Activated CD8-positive, alpha-beta T cell treated with anti-CD3 and anti-CD28 coated beads, Interleukin-2, amount 10 ng/mL, durations not matched to agents 7 days and 5 days (primary cell): Measurements from ENCODE around the gene QPRT. TPM values are rescaled to one million over a fixed set of nuclear protein-coding genes. Genes with fewer than 3 reads are reported as not detected.
A peak's percentile ranks its signal among the peaks of the same experiment; 100 is the strongest.
"Not testable (repeated sequence)": the region's sequence is repeated elsewhere in the genome, so short reads cannot be mapped to it uniquely, and the experiment has no call there.

ENCODE experiments used
- ATAC-seq: fragments of 150-1000 bp; cut with Tn5 transposase; one replicate; pipeline ENCODE4 v1.10.0; 2021; ENCODE audit warnings: moderate library complexity
- CTCF ChIA-PET: fragments of 350-600 bp; sonication (Branson Sonifier 250); formaldehyde crosslinking; loops from one replicate; lab custom pipeline; 2021; ENCODE audit warnings: antibody characterized with exemption; lab: Charles Lee
- POLR2A ChIA-PET: fragments of 350-600 bp; sonication (Branson Sonifier 250); formaldehyde crosslinking; loops from one replicate; lab custom pipeline; 2021; ENCODE audit warnings: antibody characterized with exemption; lab: Charles Lee
- DNase-seq: peaks from one replicate; pipeline ENCODE4 v3.0.0-alpha.2; 2020
- H3K27ac Mint-ChIP-seq: one replicate; pipeline ENCODE4 v1.8.0; 2021; ENCODE audit warnings: mild to moderate bottlenecking, mixed read lengths
- H3K27me3 Mint-ChIP-seq: one replicate; pipeline ENCODE4 v1.8.0; 2021; ENCODE audit warnings: low read depth, mixed read lengths
- H3K36me3 Mint-ChIP-seq: one replicate; pipeline ENCODE4 v1.8.0; 2021; ENCODE audit warnings: low read depth, mixed read lengths
- H3K4me1 Mint-ChIP-seq: one replicate; pipeline ENCODE4 v1.8.0; 2021; ENCODE audit warnings: low read depth, mixed read lengths
- H3K4me3 Mint-ChIP-seq: one replicate; pipeline ENCODE4 v1.8.0; 2021; ENCODE audit warnings: mild to moderate bottlenecking, mixed read lengths
- H3K9me3 Mint-ChIP-seq: one replicate; pipeline ENCODE4 v1.8.0; 2022; ENCODE audit warnings: mixed read lengths; ENCODE audit not compliant: insufficient read depth
- total RNA-seq, 2 experiments: library from RNA; stranded (reverse); gene quantifications; one replicate each; pipeline ENCODE4 v1.2.3, GENCODE V29; 2021

QPRT gene
- total RNA-seq, 2 experiments from 2014 or later, result 8.6 to 10.2 TPM

GRCh38 chr16:29676989-29677785, 1.8 kb upstream of the QPRT start:
- H3K9me3 Mint-ChIP-seq, result no peaks in the 10 kb centered on the region
- DNase-seq (no peak), ATAC-seq (no peak)
- no peaks in the 10 kb centered on the region for H3K27me3 Mint-ChIP-seq
- H3K27ac Mint-ChIP-seq, result no peak overlapping the region
- POLR2A ChIA-PET, result interaction anchor here (0.6 to 2.5 kb wide), 3 partner anchors 10 to 127 kb away, joined by 3 to 8 read pairs (median 5); no protein-coding TSS in a partner anchor
- H3K36me3 Mint-ChIP-seq, result peaks cover 16% of the 10 kb centered on the region
- H3K4me1 Mint-ChIP-seq, result peaks cover 37% of the 10 kb centered on the region
- CTCF ChIA-PET, result interaction anchor here (0.6 to 3.2 kb wide), 3 partner anchors 14 to 379 kb away, joined by 3 to 13 read pairs (median 4); no protein-coding TSS in a partner anchor
- no peak overlapping the region for H3K4me3 Mint-ChIP-seq

- Mint-ChIP-seq H3K27ac (peak overlapping the region; percentile 89), H3K27me3 (no peaks in the 10 kb centered on the region), H3K4me3 (no peak overlapping the region), H3K9me3 (no peaks in the 10 kb centered on the region), H3K4me1 (peaks cover 30% of the 10 kb centered on the region), H3K36me3 (peaks cover 9% of the 10 kb centered on the region)
- POLR2A ChIA-PET, result interaction anchor here (1.0 to 1.4 kb wide), 3 partner anchors 17 to 373 kb away, joined by 3 to 5 read pairs (median 3); a partner anchor contains a TSS
- DNase-seq, result no peak
- CTCF ChIA-PET, result interaction anchor here (0.6 to 1.3 kb wide), 6 partner anchors 9 to 168 kb away, joined by 3 to 4 read pairs (median 3); partner anchors contain the start of gene SPN
- no peak for ATAC-seq
Measured at GRCh38 chr16:29680180-29680598, 1.2 kb downstream of the QPRT start.

- ATAC-seq, result no peak
- Mint-ChIP-seq H3K4me1 (peaks cover 40% of the 10 kb centered on the region), H3K4me3 (no peak overlapping the region), H3K36me3 (peaks cover 15% of the 10 kb centered on the region), H3K27ac (no peak overlapping the region), H3K9me3 (no peaks in the 10 kb centered on the region), H3K27me3 (no peaks in the 10 kb centered on the region)
- ChIA-PET CTCF (interaction anchor here (1.3 kb wide), 1 partner anchor 8 kb away, joined by 4 read pairs; no protein-coding TSS in a partner anchor), POLR2A (interaction anchor here (0.7 kb wide), 1 partner anchor 766 kb away, joined by 3 read pairs; no protein-coding TSS in a partner anchor)
- DNase-seq, result no peak
Measured at GRCh38 chr16:29683543-29684090, 4.6 kb downstream of the QPRT start.

GRCh38 chr16:29684679-29685078, 5.7 kb downstream of the QPRT start:
- Mint-ChIP-seq H3K9me3 (no peaks in the 10 kb centered on the region), H3K27me3 (no peaks in the 10 kb centered on the region), H3K4me1 (peaks cover 31% of the 10 kb centered on the region), H3K4me3 (no peak overlapping the region), H3K27ac (no peak overlapping the region), H3K36me3 (peaks cover 16% of the 10 kb centered on the region)
- POLR2A ChIA-PET, result no interaction called here
- CTCF ChIA-PET, result interaction anchor here (0.9 to 1.0 kb wide), 2 partner anchors 9 to 132 kb away, joined by 3 to 6 read pairs; partner anchors contain the start of gene PAGR1
- ATAC-seq, result no peak
- DNase-seq, result no peak

GRCh38 chr16:29686740-29687332, 7.9 kb downstream of the QPRT start:
- ChIA-PET CTCF (interaction anchor here (1.6 to 2.7 kb wide), 3 partner anchors 13 to 346 kb away, joined by 5 to 7 read pairs (median 5); no protein-coding TSS in a partner anchor), POLR2A (interaction anchor here (0.6 to 1.3 kb wide), 2 partner anchors 49 to 92 kb away, joined by 3 to 4 read pairs; no protein-coding TSS in a partner anchor)
- Mint-ChIP-seq H3K4me3 (no peak overlapping the region), H3K27me3 (no peaks in the 10 kb centered on the region), H3K9me3 (no peaks in the 10 kb centered on the region), H3K4me1 (peaks cover 28% of the 10 kb centered on the region), H3K36me3 (peaks cover 15% of the 10 kb centered on the region), H3K27ac (peak overlapping the region; percentile 43)
- DNase-seq (no peak), ATAC-seq (peak; percentile 37)

- H3K36me3 Mint-ChIP-seq, result peaks cover 15% of the 10 kb centered on the region
- H3K9me3 Mint-ChIP-seq, result no peaks in the 10 kb centered on the region
- ChIA-PET POLR2A (no interaction called here), CTCF (interaction anchor here (1.6 to 2.7 kb wide), 3 partner anchors 12 to 345 kb away, joined by 5 to 7 read pairs (median 5); no protein-coding TSS in a partner anchor)
- peaks cover 29% of the 10 kb centered on the region for H3K4me1 Mint-ChIP-seq
- H3K4me3 Mint-ChIP-seq, result no peak overlapping the region
- DNase-seq (no peak), ATAC-seq (no peak)
- H3K27ac Mint-ChIP-seq, result peak overlapping the region; percentile 6
- no peaks in the 10 kb centered on the region for H3K27me3 Mint-ChIP-seq
Measured at GRCh38 chr16:29687755-29688154, 8.8 kb downstream of the QPRT start.

- Mint-ChIP-seq H3K27ac (no peak overlapping the region), H3K9me3 (no peaks in the 10 kb centered on the region), H3K4me1 (peaks cover 29% of the 10 kb centered on the region), H3K4me3 (no peak overlapping the region), H3K27me3 (no peaks in the 10 kb centered on the region), H3K36me3 (peaks cover 15% of the 10 kb centered on the region)
- DNase-seq (no peak), ATAC-seq (no peak)
- CTCF ChIA-PET, result interaction anchor here (1.6 to 2.7 kb wide), 3 partner anchors 12 to 344 kb away, joined by 5 to 7 read pairs (median 5); no protein-coding TSS in a partner anchor
- POLR2A ChIA-PET, result no interaction called here
Measured at GRCh38 chr16:29688172-29688571, 9.2 kb downstream of the QPRT start.

GRCh38 chr16:29689490-29690351, 10.7 kb downstream of the QPRT start:
- DNase-seq, H3K4me3 Mint-ChIP-seq, H3K9me3 Mint-ChIP-seq, H3K27me3 Mint-ChIP-seq, ATAC-seq, POLR2A ChIA-PET, H3K27ac Mint-ChIP-seq: not testable (repeated sequence)
- H3K36me3 Mint-ChIP-seq, result peaks cover 11% of the 10 kb centered on the region
- CTCF ChIA-PET, result interaction anchor here (1.6 kb wide), 1 partner anchor 10 kb away, joined by 4 read pairs; the partner anchor contains the start of gene QPRT
- H3K4me1 Mint-ChIP-seq, result peaks cover 29% of the 10 kb centered on the region

- POLR2A ChIA-PET, H3K27ac Mint-ChIP-seq, H3K9me3 Mint-ChIP-seq, H3K27me3 Mint-ChIP-seq, DNase-seq, ATAC-seq, H3K36me3 Mint-ChIP-seq, H3K4me3 Mint-ChIP-seq: not testable (repeated sequence)
- CTCF ChIA-PET, result interaction anchor here (0.6 to 2.6 kb wide), 5 partner anchors 7 to 156 kb away, joined by 3 to 21 read pairs (median 13); no protein-coding TSS in a partner anchor
- H3K4me1 Mint-ChIP-seq, result peaks cover 16% of the 10 kb centered on the region
Measured at GRCh38 chr16:29692606-29693005, 13.6 kb downstream of the QPRT start.

GRCh38 chr16:29694384-29695195, 15.6 kb downstream of the QPRT start:
- POLR2A ChIA-PET, result no interaction called here
- Mint-ChIP-seq H3K36me3 (peaks cover 6% of the 10 kb centered on the region), H3K4me3 (no peak overlapping the region), H3K4me1 (peaks cover 14% of the 10 kb centered on the region), H3K27ac (no peak overlapping the region), H3K9me3 (no peaks in the 10 kb centered on the region), H3K27me3 (no peaks in the 10 kb centered on the region)
- ATAC-seq (no peak), DNase-seq (no peak)
- CTCF ChIA-PET, result interaction anchor here (1.1 to 2.0 kb wide), 2 partner anchors 50 to 121 kb away, joined by 3 to 4 read pairs; partner anchors contain the start of gene PAGR1
